Measurements from ENCODE around the gene TFE3. TPM values are rescaled to one million over a fixed set of nuclear protein-coding genes. Genes with fewer than 3 reads are reported as not detected.

The TFE3 gene
- total RNA-seq, 1 donor from 2014 or later: 39.8 TPM

DNA sequence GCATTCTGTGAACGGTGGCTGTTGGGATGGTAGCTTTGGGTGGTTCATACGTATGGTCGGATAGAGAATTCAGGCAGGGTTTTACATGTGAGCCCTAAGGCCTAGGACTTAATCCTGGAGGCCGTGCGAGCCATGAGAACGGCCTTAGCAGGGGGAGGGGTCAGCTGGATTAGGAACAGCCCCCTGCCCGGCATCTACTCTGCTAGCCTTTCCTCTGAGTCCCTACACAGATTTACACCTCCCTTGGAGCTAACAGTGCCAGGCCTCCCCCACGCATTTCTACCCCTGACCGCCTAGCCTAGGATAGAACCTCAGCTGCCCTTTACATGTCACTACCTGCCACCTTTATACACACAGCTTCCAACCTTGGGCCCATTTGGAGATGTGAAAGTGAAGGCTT, 23.5 kb upstream of the TFE3 start:
- Mint-ChIP-seq H3K4me1 (ENCODE audit: low read depth, unreplicated experiment) (peaks cover 2% of the 10 kb centered on the region), H3K4me3 (ENCODE audit: unreplicated experiment) (no peak overlapping the region), H3K36me3 (ENCODE audit: unreplicated experiment) (no peaks in the 10 kb centered on the region), H3K27me3 (ENCODE audit: unreplicated experiment) (peaks cover 2% of the 10 kb centered on the region), H3K9me3 (ENCODE audit: unreplicated experiment) (peaks cover 8% of the 10 kb centered on the region), H3K27ac (ENCODE audit: unreplicated experiment) (no peak overlapping the region)
- TF ChIP-seq, protein P1, sequence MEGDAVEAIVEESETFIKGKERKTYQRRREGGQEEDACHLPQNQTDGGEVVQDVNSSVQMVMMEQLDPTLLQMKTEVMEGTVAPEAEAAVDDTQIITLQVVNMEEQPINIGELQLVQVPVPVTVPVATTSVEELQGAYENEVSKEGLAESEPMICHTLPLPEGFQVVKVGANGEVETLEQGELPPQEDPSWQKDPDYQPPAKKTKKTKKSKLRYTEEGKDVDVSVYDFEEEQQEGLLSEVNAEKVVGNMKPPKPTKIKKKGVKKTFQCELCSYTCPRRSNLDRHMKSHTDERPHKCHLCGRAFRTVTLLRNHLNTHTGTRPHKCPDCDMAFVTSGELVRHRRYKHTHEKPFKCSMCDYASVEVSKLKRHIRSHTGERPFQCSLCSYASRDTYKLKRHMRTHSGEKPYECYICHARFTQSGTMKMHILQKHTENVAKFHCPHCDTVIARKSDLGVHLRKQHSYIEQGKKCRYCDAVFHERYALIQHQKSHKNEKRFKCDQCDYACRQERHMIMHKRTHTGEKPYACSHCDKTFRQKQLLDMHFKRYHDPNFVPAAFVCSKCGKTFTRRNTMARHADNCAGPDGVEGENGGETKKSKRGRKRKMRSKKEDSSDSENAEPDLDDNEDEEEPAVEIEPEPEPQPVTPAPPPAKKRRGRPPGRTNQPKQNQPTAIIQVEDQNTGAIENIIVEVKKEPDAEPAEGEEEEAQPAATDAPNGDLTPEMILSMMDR (IDR thresholded peaks at IDR 0.05; ENCODE audit: partially characterized antibody, unreplicated experiment): no peak
- DNase-seq: no peak

DNA sequence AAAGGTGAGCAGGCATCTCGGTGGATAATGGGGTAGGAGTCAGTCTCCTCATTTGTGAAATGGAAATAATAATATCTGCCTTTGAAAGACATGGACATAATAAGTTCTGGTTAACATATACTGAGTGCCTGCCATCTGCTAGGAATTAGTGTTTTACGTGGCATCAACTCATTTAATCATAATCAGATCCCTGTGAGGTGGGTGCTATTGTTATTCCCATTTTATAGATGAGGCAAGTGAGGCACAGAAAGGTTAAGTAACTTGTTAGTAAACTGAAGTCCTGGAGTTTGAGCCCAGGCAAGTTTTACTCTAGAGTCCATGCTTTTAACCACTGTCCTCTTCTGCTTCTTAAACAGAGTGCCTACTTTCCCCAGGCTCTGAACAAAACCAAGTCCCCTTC, 23.1 kb upstream of the TFE3 start:
- H3K4me3 Mint-ChIP-seq (ENCODE audit: unreplicated experiment): no peak overlapping the region
- H3K4me1 Mint-ChIP-seq (ENCODE audit: low read depth, unreplicated experiment): no peaks in the 10 kb centered on the region
- no peak overlapping the region for H3K27ac Mint-ChIP-seq (ENCODE audit: unreplicated experiment)
- DNase-seq: no peak
- no peaks in the 10 kb centered on the region for H3K36me3 Mint-ChIP-seq (ENCODE audit: unreplicated experiment)
- TF ChIP-seq, protein P1 (IDR thresholded peaks at IDR 0.05; ENCODE audit: partially characterized antibody, unreplicated experiment): no peak
- peaks cover 5% of the 10 kb centered on the region for H3K9me3 Mint-ChIP-seq (ENCODE audit: unreplicated experiment)
- peaks cover 3% of the 10 kb centered on the region for H3K27me3 Mint-ChIP-seq (ENCODE audit: unreplicated experiment)

DNA sequence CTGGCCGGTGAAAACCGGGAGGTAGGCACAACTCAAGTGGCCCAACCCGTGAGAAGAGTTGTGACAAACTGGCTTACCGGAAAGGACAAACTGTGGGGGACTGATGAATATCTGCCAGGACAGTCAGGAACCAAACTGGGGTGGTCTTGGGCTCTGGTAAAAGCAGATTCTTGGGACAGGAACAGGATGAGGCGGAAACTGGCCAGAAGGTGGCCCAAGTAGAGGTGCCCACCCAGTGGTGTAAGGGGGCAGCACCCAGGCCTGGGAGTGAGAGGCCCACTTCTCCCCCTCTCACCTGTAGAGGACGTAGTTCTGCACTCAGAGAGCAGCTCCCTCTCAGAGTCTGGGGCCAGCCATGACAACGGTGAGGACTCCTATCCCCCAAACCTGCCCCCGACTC, 21.6 kb upstream of the TFE3 start:
- Mint-ChIP-seq H3K4me1 (ENCODE audit: low read depth, unreplicated experiment) (no peaks in the 10 kb centered on the region), H3K4me3 (ENCODE audit: unreplicated experiment) (no peak overlapping the region), H3K36me3 (ENCODE audit: unreplicated experiment) (no peaks in the 10 kb centered on the region), H3K9me3 (ENCODE audit: unreplicated experiment) (peaks cover 5% of the 10 kb centered on the region), H3K27ac (ENCODE audit: unreplicated experiment) (no peak overlapping the region), H3K27me3 (ENCODE audit: unreplicated experiment) (peaks cover 3% of the 10 kb centered on the region)
- DNase-seq: no peak
- TF ChIP-seq, protein P1 (IDR thresholded peaks at IDR 0.05; ENCODE audit: partially characterized antibody, unreplicated experiment): no peak

DNA sequence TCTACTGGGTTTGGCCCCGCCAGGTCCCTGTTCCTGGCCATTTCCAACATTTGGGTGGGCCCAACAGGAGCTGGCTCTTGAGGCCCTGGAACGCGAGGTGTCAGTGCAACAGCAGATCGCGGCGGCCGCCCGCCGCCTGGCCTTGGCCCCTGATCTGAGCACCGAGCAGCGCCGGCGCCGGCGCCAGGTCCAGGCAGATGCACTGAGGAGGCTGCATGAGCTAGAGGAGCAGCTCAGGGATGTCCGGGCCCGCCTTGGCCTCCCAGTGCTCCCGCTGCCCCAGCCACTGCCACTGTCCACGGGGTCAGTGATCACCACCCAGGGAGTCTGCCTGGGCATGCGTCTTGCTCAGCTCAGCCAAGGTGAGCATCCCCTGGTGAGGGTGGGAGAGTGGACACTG, 21.1 kb upstream of the TFE3 start:
- Mint-ChIP-seq H3K9me3 (ENCODE audit: unreplicated experiment) (peaks cover 5% of the 10 kb centered on the region), H3K27ac (ENCODE audit: unreplicated experiment) (no peak overlapping the region), H3K36me3 (ENCODE audit: unreplicated experiment) (no peaks in the 10 kb centered on the region)

DNA sequence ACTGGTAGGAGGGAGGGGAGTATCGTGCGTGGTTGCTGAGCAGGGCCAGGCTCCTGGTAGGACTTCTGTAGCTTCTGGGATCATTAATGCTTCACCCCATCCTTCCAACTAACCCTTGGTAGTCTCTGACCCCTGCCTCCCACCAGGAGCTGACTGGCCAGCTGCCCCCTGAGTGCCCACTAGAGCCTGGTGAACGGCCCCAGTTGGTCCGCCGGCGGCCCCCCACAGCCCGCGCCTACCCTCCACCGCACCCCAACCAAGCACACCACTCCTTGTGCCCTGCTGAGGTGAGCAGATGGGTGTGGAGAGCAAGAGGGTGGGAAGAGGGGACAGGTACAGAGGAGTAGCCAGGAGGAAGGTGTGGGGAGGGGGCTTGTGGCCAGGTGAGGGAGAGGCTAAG, 20.6 kb upstream of the TFE3 start:
- H3K36me3 Mint-ChIP-seq (ENCODE audit: unreplicated experiment): no peaks in the 10 kb centered on the region
- TF ChIP-seq, protein P1 (IDR thresholded peaks at IDR 0.05; ENCODE audit: partially characterized antibody, unreplicated experiment): no peak
- peaks cover 3% of the 10 kb centered on the region for H3K27me3 Mint-ChIP-seq (ENCODE audit: unreplicated experiment)
- H3K9me3 Mint-ChIP-seq (ENCODE audit: unreplicated experiment): peaks cover 5% of the 10 kb centered on the region
- no peaks in the 10 kb centered on the region for H3K4me1 Mint-ChIP-seq (ENCODE audit: low read depth, unreplicated experiment)
- H3K27ac Mint-ChIP-seq (ENCODE audit: unreplicated experiment): no peak overlapping the region
- H3K4me3 Mint-ChIP-seq (ENCODE audit: unreplicated experiment): no peak overlapping the region
- DNase-seq: no peak

More for the DNA sequence above, 21.1 kb upstream of the TFE3 start:
- DNase-seq: no peak
- Mint-ChIP-seq H3K27me3 (ENCODE audit: unreplicated experiment) (peaks cover 3% of the 10 kb centered on the region), H3K4me1 (ENCODE audit: low read depth, unreplicated experiment) (no peaks in the 10 kb centered on the region), H3K4me3 (ENCODE audit: unreplicated experiment) (no peak overlapping the region)
- TF ChIP-seq, protein P1 (IDR thresholded peaks at IDR 0.05; ENCODE audit: partially characterized antibody, unreplicated experiment): no peak

All from glutamatergic neuron (in vitro differentiated cells).